ENCODE results near the gene TXNDC12. TPM values are rescaled to one million over a fixed set of nuclear protein-coding genes. Genes with fewer than 3 reads are reported as not detected.

Gene TXNDC12
- polyA plus RNA-seq (2011; rRNA removed) (42.0 and 65.2 TPM in 2 replicates), polyA plus RNA-seq (2017; fragmentation: RNase III; extraction: RNeasy Plus Mini Kit Qiagen cat#74134 plus additional on column Dnase treatment) (54.3 to 61.0 TPM (median 59.7 TPM) in 3 replicates), polyA minus RNA-seq (2011; rRNA and poly(A)+ RNA removed) (11.6 and 23.9 TPM in 2 replicates)
- 23.7 and 24.4 TPM in 2 replicates for polyA plus RNA-seq (2012; cell fraction: cytosol; rRNA removed)
- 14.6 and 15.0 TPM in 2 replicates for polyA plus RNA-seq (2012; cell fraction: nucleus; rRNA removed)

DNA sequence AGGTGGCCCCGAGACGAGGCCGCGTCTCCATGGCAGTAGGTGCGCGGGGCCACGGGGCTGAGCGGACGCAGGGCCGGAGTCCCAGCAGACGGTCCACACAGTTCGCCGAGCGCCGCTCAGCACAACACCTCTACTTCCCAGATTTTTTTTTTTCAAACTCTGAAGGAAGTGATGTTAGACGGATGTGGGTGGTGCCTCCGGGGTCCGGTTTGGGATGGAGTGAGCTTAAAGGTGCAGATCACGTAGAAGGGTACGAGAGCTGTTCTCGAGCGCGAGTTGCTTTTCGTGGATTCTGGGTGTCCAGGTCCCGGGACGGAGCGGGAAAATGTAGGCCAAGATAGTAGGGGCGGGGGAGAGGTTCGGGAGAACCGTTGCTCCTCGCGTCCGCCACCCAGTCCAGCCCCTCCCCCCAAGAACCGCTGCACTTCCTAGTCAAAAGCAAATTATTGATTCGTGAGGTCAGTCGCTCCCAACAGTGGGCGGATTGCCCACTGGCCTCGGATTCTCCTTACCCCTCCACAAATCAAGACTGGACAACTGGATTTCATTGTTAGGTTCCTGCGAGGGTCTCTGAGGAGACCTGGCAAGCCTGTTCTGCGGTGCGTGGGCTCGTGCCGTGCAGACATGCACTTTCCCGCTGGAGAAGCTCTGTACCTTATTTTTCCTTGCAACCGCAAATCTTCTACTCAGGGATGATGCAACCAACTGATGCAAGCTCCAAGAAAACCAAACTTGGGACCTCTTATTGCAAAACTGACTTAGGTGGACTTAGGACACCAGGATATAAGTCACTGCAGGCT, at the start of gene TXNDC12:
Gene TXNDC12 (minus strand): TSS at position 126 of the 800 bp plus-strand sequence. CDS start 95 bp downstream, at position 31.
- ChIA-PET CTCF (interaction anchor here (0.6 kb wide), 1 partner anchor 1167 kb away, joined by 3 read pairs; no protein-coding TSS in a partner anchor), POLR2A (interaction anchor here (1.0 to 3.1 kb wide), 3 partner anchors 14 to 66 kb away, joined by 3 to 13 read pairs (median 3); partner anchors contain the start of gene KTI12)
- peak; percentile 31 for TF ChIP-seq CHD2 (IDR thresholded peaks at IDR 0.05; ENCODE audit: low read length, partially characterized antibody)
- TF ChIP-seq HOXA7 (CRISPR knock-in tag; IDR thresholded peaks at IDR 0.05), result no peak
- TF ChIP-seq PHF8 (IDR thresholded peaks at IDR 0.05; ENCODE audit: borderline replicate concordance, low read depth), result peak; percentile 46; the same call in 1 of the 2 replicates
- TF ChIP-seq, protein P1, sequence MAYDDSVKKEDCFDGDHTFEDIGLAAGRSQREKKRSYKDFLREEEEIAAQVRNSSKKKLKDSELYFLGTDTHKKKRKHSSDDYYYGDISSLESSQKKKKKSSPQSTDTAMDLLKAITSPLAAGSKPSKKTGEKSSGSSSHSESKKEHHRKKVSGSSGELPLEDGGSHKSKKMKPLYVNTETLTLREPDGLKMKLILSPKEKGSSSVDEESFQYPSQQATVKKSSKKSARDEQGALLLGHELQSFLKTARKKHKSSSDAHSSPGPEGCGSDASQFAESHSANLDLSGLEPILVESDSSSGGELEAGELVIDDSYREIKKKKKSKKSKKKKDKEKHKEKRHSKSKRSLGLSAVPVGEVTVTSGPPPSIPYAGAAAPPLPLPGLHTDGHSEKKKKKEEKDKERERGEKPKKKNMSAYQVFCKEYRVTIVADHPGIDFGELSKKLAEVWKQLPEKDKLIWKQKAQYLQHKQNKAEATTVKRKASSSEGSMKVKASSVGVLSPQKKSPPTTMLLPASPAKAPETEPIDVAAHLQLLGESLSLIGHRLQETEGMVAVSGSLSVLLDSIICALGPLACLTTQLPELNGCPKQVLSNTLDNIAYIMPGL (CRISPR knock-in tag; IDR thresholded peaks at IDR 0.05; ENCODE audit: borderline replicate concordance), result no peak
- TF ChIP-seq, protein P2, sequence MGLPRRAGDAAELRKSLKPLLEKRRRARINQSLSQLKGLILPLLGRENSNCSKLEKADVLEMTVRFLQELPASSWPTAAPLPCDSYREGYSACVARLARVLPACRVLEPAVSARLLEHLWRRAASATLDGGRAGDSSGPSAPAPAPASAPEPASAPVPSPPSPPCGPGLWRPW (IDR thresholded peaks at IDR 0.05), result 0 out of 2 replicates have a peak, but pooled peaks have one; percentile 39
- peak; percentile 74 to 83 for TF ChIP-seq CEBPB (IDR thresholded peaks at IDR 0.05)
- TF ChIP-seq GATA3 (IDR thresholded peaks at IDR 0.05; ENCODE audit: borderline replicate concordance), result no peak
- TF ChIP-seq, protein P3, sequence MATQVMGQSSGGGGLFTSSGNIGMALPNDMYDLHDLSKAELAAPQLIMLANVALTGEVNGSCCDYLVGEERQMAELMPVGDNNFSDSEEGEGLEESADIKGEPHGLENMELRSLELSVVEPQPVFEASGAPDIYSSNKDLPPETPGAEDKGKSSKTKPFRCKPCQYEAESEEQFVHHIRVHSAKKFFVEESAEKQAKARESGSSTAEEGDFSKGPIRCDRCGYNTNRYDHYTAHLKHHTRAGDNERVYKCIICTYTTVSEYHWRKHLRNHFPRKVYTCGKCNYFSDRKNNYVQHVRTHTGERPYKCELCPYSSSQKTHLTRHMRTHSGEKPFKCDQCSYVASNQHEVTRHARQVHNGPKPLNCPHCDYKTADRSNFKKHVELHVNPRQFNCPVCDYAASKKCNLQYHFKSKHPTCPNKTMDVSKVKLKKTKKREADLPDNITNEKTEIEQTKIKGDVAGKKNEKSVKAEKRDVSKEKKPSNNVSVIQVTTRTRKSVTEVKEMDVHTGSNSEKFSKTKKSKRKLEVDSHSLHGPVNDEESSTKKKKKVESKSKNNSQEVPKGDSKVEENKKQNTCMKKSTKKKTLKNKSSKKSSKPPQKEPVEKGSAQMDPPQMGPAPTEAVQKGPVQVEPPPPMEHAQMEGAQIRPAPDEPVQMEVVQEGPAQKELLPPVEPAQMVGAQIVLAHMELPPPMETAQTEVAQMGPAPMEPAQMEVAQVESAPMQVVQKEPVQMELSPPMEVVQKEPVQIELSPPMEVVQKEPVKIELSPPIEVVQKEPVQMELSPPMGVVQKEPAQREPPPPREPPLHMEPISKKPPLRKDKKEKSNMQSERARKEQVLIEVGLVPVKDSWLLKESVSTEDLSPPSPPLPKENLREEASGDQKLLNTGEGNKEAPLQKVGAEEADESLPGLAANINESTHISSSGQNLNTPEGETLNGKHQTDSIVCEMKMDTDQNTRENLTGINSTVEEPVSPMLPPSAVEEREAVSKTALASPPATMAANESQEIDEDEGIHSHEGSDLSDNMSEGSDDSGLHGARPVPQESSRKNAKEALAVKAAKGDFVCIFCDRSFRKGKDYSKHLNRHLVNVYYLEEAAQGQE (IDR thresholded peaks at IDR 0.05), result peak; percentile 19; the same call in 1 of the 2 replicates
- TF ChIP-seq JUN (IDR thresholded peaks at IDR 0.05), result peak; percentile 41 to 69; a peak in 4 of 5 replicates
- TF ChIP-seq POLR2A (IDR thresholded peaks at IDR 0.05; ENCODE audit: low read length), result peak; percentile 68
- no peak for TF ChIP-seq JUNB (IDR thresholded peaks at IDR 0.05)
- no peak for TF ChIP-seq MAFK (IDR thresholded peaks at IDR 0.05; ENCODE audit: partially characterized antibody)
- TF ChIP-seq, protein P4, sequence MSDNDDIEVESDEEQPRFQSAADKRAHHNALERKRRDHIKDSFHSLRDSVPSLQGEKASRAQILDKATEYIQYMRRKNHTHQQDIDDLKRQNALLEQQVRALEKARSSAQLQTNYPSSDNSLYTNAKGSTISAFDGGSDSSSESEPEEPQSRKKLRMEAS (IDR thresholded peaks at IDR 0.05), result 0 out of 2 replicates have a peak, but pooled peaks have one; percentile 18
- H3K4me2 ChIP-seq, result peak within 1 kb of the TSS; percentile 85
- H3K4me3 ChIP-seq, result peak within 1 kb of the TSS; percentile 85
- DNase-seq (ENCODE audit: low read depth in 1 of 2, low spot score in 1 of 2), result peak; percentile 86 to 90
- no peak for FAIRE-seq
- 1% methylated on average over 37 of the region's 45 CpGs for WGBS (ENCODE audit: missing lambda C conversion rate)
- peak; percentile 87 to 92 for ATAC-seq
- peak within 1 kb of the TSS; percentile 99 to 100 for H3K27ac ChIP-seq
- H3K9me3 ChIP-seq, result no peaks in the 10 kb centered on the region
- H3K4me1 ChIP-seq, result peaks cover 28% of the 10 kb centered on the region

DNA sequence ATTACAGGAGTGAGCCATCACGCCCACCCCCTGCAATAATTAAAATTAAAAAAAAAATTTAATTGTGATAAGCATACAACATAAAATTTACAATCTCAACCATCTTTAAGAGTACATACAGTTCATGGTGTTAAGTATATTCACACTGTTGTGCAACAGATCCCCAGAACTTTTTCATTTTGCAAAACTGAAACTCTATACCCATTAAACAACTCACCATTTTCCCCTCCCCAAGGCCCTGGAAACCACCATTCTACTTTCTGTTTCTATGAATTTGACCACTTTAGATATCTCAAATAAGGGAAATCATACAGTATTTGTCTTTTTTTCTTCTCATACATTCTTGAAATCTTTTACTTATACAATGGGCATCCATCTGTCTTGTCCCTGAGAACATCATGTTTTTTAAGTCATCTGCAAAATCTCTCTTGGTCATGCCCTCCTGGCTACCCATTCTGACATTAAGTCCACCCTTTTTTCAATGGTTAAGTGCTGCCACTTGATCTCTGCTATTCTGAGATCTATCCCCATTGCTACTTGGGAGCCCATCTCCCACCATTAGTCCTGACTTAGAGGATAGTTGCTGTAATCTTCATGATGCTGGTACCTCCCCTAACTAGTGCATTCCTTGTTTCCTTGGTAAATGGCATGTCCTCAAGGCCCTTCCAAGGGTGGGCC, 47.5 kb upstream of the TXNDC12 start:
- no peak overlapping the region for H3K4me2 ChIP-seq
- no peak overlapping the region for H3K4me3 ChIP-seq
- no peaks in the 10 kb centered on the region for H3K4me1 ChIP-seq
- ChIA-PET POLR2A (no interaction called here), CTCF (no interaction called here)
- ATAC-seq (no peak), DNase-seq (ENCODE audit: low read depth in 1 of 2, low spot score in 1 of 2) (no peak), FAIRE-seq (no peak)
- TF ChIP-seq ZC3H11A (IDR thresholded peaks at IDR 0.05) (no peak), FOSL2 (IDR thresholded peaks at IDR 0.05) (no peak), FOSL2 (CRISPR knock-in tag; IDR thresholded peaks at IDR 0.05) (no peak)
- no peak overlapping the region for H3K27ac ChIP-seq
- no peaks in the 10 kb centered on the region for H3K9me3 ChIP-seq
- 70% methylated on average over 1 of the region's 1 CpG for WGBS (ENCODE audit: missing lambda C conversion rate)
